ENCODE results near the gene HSD3B7. TPM values are rescaled to one million over a fixed set of nuclear protein-coding genes. Genes with fewer than 3 reads are reported as not detected.

HSD3B7 gene
- total RNA-seq, 1 experiment from 2014 or later: 5.4 TPM

DNA sequence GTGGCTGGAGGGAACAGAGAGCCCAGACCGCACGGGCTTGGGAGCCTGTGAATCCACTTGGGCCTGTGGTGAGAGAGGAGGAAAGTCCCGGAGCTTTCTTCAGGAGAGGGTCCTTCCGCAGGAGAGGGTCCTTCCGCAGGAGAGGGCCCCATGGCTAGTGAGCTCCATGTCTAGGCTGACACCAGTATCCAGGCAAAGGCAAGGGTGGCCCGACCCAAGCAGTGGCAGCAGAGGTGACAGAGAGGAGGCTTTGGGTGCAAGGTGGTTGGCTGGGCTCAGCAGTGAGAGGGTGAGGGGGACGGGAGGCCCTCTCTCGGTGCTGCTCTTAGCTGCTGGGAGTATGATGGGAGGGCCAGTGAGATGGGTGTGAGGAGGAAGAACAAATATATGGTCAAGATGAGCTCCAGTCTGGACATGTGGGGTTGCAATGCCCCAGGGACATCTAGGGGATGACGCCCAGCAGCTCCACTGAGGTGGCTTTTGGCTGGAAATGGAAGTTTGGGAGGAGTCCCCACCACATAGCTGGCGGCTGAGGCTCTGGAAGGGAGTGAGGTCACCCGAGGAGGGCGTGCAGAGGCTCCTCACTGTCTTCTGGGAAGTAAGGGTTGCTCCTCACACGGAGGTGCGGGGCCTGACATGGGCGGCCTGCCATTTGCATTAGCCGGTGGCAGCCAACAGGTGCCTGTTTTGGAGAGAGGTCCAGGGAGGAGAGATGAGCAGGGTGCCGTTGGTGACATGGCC, 2.3 kb upstream of the HSD3B7 start:
- peaks cover 9% of the 10 kb centered on the region for H3K4me1 ChIP-seq (ENCODE audit: control insufficient read depth, insufficient read depth, low read length)
- TF ChIP-seq, protein P1, sequence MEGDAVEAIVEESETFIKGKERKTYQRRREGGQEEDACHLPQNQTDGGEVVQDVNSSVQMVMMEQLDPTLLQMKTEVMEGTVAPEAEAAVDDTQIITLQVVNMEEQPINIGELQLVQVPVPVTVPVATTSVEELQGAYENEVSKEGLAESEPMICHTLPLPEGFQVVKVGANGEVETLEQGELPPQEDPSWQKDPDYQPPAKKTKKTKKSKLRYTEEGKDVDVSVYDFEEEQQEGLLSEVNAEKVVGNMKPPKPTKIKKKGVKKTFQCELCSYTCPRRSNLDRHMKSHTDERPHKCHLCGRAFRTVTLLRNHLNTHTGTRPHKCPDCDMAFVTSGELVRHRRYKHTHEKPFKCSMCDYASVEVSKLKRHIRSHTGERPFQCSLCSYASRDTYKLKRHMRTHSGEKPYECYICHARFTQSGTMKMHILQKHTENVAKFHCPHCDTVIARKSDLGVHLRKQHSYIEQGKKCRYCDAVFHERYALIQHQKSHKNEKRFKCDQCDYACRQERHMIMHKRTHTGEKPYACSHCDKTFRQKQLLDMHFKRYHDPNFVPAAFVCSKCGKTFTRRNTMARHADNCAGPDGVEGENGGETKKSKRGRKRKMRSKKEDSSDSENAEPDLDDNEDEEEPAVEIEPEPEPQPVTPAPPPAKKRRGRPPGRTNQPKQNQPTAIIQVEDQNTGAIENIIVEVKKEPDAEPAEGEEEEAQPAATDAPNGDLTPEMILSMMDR (IDR thresholded peaks at IDR 0.05): no peak
- TF ChIP-seq, protein P2, sequence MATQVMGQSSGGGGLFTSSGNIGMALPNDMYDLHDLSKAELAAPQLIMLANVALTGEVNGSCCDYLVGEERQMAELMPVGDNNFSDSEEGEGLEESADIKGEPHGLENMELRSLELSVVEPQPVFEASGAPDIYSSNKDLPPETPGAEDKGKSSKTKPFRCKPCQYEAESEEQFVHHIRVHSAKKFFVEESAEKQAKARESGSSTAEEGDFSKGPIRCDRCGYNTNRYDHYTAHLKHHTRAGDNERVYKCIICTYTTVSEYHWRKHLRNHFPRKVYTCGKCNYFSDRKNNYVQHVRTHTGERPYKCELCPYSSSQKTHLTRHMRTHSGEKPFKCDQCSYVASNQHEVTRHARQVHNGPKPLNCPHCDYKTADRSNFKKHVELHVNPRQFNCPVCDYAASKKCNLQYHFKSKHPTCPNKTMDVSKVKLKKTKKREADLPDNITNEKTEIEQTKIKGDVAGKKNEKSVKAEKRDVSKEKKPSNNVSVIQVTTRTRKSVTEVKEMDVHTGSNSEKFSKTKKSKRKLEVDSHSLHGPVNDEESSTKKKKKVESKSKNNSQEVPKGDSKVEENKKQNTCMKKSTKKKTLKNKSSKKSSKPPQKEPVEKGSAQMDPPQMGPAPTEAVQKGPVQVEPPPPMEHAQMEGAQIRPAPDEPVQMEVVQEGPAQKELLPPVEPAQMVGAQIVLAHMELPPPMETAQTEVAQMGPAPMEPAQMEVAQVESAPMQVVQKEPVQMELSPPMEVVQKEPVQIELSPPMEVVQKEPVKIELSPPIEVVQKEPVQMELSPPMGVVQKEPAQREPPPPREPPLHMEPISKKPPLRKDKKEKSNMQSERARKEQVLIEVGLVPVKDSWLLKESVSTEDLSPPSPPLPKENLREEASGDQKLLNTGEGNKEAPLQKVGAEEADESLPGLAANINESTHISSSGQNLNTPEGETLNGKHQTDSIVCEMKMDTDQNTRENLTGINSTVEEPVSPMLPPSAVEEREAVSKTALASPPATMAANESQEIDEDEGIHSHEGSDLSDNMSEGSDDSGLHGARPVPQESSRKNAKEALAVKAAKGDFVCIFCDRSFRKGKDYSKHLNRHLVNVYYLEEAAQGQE (IDR thresholded peaks at IDR 0.05; ENCODE audit: insufficient read depth in 1 of 2, low read depth in 2 of 2, low read length in 1 of 2): no peak
- TF ChIP-seq POLR2AphosphoS5 (IDR thresholded peaks at IDR 0.05; ENCODE audit: low read depth, low read length) (no peak), TCF7L2 (IDR thresholded peaks at IDR 0.05; ENCODE audit: low read depth, low read length) (no peak), SIN3A (IDR thresholded peaks at IDR 0.05; ENCODE audit: borderline replicate concordance, insufficient read depth, low read depth, low read length) (no peak)
- no peak overlapping the region for H3K4me3 ChIP-seq (ENCODE audit: low read depth in 2 of 2, low read length in 2 of 2)
- no peak overlapping the region for H3K27ac ChIP-seq (ENCODE audit: low read length)
- H3K9me3 ChIP-seq (ENCODE audit: control insufficient read depth, insufficient read depth, low read depth, low read length): no peaks in the 10 kb centered on the region
- no peaks in the 10 kb centered on the region for H3K27me3 ChIP-seq (ENCODE audit: control insufficient read depth, insufficient read depth, low read length)
- in situ Hi-C loops (cut with HindIII; ENCODE audit: low pct_unique_long_range_greater_than_20kb, low sequenced_read_pairs): no loop called here
- POLR2A ChIA-PET: no interaction called here
- DNase-seq (ENCODE audit: low read depth, low spot score): no peak
- no TSS peak for BruUV-seq (replicated peaks)
- CTCF ChIA-PET: interaction anchor here (0.5 to 1.3 kb wide), 3 partner anchors 28 to 159 kb away, joined by 3 to 12 read pairs (median 4); no protein-coding TSS in a partner anchor
- ATAC-seq: no peak
- intact Hi-C loops (cut with micrococcal nuclease; ENCODE audit: unreplicated experiment): no loop called here
- H3K36me3 ChIP-seq (ENCODE audit: control insufficient read depth, insufficient read depth, low read length): peaks cover 3% of the 10 kb centered on the region; the same call in 1 of the 2 replicates

DNA sequence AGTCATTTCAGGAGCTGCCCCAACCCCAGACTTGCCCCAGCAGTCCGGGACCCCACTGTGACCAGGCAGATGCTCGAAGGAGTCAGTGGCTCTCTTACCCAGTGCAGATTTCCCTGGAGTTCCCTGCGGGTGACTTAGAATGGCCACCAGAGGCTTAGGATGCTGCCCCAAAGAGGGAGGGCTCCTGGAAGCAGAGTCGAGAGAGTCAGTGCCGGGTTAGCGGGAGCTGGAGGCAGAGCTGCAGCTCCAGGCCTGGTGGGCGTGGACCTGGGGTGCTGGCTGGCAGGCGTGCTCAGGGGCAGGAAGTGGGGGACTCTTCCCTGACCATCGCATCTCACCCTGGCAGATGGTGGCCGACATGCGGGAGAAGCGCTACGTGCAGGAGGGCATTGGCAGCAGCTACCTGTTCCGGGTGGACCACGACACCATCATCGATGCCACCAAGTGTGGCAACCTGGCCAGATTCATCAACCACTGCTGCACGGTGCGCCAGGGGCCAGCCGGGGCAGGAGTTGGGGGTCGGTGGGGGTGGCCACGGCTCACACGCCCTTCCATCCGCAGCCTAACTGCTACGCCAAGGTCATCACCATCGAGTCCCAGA, 1.6 kb upstream of the HSD3B7 start:
- intact Hi-C loops (cut with micrococcal nuclease; ENCODE audit: unreplicated experiment) (no loop called here), in situ Hi-C loops (cut with HindIII; ENCODE audit: low pct_unique_long_range_greater_than_20kb, low sequenced_read_pairs) (no loop called here)
- ChIA-PET POLR2A (no interaction called here), CTCF (interaction anchor here (1.1 to 1.3 kb wide), 2 partner anchors 29 to 158 kb away, joined by 3 to 4 read pairs; no protein-coding TSS in a partner anchor)
- Histone ChIP-seq H3K4me1 (ENCODE audit: control insufficient read depth, insufficient read depth, low read length) (peaks cover 9% of the 10 kb centered on the region), H3K9me3 (ENCODE audit: control insufficient read depth, insufficient read depth, low read depth, low read length) (no peaks in the 10 kb centered on the region), H3K27me3 (ENCODE audit: control insufficient read depth, insufficient read depth, low read length) (no peaks in the 10 kb centered on the region), H3K27ac (ENCODE audit: low read length) (no peak overlapping the region), H3K4me3 (ENCODE audit: low read depth in 2 of 2, low read length in 2 of 2) (no peak overlapping the region), H3K36me3 (ENCODE audit: control insufficient read depth, insufficient read depth, low read length) (peaks cover 3% of the 10 kb centered on the region; the same call in 1 of the 2 replicates)
- BruUV-seq (replicated peaks): no TSS peak
- DNase-seq (ENCODE audit: low read depth, low spot score): no peak
- ATAC-seq: peak; percentile 23; the same call in 1 of the 2 replicates
- TF ChIP-seq, protein P1 (IDR thresholded peaks at IDR 0.05): no peak
- TF ChIP-seq SIN3A (IDR thresholded peaks at IDR 0.05; ENCODE audit: borderline replicate concordance, insufficient read depth, low read depth, low read length) (no peak), TCF7L2 (IDR thresholded peaks at IDR 0.05; ENCODE audit: low read depth, low read length) (no peak)
